CD4-positive, alpha-beta T cell treated with Interleukin-4 for 4 hours (primary cell): ENCODE results near the gene TMEM141.
"Not testable (repeated sequence)": the region's sequence is repeated elsewhere in the genome, so short reads cannot be mapped to it uniquely, and the experiment has no call there.

Source experiments
- DNase-seq: peaks from one replicate; pipeline ENCODE4 v3.0.0-alpha.2; 2020

TMEM141 gene

DNA sequence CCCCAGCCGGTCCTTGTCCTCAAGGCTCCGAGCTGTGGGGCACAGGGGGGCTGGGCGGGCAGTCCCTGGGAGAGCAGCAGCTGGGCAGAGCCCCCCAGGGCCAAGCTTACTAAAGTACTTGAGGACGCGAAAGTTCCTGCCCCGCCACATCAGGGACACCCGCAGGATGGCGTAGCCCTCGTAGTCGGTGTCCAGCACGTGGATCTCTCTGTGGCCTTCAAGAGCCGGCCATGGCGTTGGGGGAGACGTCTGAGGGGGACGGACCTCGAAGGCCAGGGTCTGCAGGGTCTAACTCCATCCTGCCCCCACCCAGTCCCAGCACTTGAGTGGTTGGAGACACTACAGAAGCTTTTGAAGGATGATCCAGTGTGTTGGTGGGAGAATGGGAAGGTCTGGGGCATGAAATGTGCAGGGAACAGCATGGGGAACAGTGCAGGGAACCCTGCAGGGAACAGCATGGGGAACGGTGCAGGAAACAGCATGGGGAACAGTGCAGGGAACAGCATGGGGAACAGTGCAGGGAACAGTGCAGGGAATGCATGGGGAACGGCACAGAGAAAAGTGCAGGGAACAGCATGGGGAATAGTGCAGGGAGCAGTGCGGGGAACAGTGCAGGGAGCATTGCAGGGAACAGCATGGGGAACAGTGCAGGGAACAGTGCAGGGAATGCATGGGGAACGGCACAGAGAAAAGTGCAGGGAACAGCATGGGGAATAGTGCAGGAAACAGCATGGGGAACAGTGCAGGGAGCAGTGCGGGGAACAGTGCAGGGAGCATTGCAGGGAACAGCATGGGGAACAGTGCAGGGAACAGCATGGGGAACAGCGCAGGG, 35.6 kb upstream of the TMEM141 start:
- not testable (repeated sequence) for DNase-seq

DNA sequence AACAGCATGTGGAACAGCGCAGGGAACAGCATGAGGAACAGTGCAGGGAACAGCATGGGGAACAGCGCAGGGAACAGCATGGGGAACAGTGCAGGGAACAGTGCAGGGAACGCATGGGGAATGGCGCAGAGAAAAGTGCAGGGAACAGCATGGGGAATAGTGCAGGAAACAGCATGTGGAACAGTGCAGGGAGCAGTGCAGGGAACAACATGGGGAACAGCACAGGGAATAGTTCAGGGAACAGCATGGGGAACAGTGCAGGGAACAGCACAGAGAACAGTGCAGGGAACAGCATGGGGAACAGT, 35.1 kb upstream of the TMEM141 start:
- DNase-seq: no peak

DNA sequence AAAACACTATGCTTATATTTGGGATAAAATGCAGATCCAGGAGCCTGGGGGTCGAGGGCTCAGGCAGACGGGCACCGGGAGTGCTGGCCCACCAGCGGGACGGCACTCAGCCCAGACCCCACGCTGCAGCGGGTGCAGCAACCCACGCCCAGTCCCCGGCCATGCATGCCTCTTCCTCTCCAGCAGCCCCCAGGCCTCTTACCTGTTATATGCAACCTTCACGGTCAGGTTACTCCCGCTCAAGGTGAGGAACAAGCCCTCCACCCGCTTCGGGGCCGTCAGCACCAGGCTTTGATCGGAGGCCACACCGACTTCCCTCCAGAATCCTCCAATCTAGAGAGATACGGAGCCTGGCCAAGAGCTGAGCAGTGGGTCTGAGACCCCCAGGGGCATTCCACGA, 34.3 kb upstream of the TMEM141 start:
- no peak for DNase-seq

DNA sequence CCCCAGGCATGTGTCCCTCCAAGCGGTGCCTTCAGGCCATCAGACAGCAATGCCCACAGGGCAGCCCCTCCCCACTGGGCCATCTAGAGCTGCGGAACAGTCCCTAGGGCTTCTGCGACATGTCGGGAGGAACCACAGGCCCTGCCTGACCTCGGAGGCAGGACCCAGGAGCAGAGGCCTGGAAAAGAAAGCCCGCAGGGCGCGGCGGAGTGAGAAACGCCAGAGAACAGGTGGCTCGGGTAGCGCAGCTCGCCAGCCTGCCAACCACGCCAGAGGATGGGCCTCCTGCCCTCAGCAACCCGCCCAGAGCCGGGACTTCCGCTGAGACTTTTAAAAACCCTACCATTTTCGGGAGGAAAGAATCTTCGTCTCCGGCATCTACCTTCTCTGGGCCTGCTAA, 33.8 kb upstream of the TMEM141 start:
- DNase-seq: no peak

DNA sequence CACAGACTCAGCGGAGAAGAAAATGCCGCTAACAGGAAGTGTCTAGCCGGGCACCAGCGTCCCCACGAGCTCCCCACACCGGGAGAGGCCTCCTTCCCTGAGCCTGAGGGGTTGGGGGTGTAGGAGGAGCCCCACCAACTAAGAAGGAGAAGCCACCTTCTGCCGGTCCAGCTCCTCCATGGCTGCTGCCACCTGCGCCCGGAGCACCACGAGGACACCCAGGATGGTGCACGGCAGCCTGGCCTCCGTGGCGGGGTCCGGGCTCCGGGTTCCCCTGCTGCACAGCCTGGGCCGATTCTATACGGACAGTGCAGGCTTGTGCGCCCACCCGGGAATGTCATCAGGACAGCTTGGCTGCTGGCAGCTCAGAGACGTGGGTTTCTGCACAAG, 33.4 kb upstream of the TMEM141 start:
- DNase-seq: no peak

DNA sequence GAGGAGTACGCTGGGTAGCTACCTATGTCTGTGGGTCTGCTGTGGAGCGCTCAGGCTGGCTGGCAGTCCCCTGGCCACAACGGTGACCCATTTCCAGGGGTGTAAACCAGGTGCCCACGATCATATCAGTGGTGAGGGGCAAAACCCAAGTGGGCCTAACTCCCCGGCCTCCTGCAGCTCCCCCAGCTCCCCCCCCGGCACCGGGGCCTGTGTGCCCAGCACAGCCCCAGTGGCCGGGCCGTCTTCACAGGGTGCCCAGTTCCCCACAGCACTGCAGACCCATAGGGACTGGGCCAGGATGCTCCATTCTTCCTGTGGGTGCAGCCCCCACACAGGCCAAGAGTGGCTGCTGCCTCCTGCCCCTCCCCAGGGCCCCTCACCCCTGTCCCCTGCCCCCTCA, 32.1 kb upstream of the TMEM141 start:
- DNase-seq: no peak

DNA sequence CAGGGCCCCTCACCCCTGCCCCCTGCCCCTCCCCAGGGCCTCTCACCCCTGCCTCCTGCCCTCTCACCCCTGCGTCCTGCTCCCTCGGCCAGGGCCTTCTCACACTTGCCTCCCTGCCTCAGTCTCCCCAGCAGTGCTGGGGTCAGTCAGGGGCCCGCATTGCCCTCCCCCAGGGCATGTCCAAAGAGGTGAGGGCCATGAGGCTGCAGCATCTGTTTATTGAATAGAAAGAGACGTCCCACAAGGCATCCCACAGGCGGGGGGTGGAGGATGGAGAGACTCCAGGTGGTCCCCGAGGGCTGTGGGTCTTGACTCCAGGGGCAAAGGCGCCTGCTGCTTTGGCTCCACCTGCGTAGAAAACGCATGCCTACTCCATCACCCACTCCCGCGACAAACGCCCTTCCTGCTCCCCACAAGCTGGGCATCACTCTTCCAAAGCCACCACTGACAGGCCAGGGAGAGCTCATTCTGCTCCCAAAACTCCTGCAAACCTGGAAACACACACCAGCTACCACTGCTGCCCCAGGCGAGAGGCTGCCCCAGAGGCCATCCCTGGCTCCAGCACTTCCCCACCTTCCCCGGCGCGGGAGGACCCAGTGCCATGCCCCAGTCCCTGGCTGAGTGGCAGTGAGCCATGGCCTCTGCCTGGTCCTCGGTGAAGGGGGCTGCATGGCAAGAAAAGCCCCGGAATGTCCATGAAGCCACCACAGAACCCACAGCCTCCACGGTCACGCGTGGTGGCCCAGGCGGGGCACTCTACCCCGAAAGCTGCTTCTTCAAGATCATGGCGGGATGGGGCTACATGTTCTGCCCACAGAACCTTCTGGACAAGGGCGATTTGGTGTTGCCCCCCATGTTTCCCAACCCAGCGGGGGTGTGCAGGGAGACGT, 31.5 kb upstream of the TMEM141 start:
- no peak for DNase-seq

DNA sequence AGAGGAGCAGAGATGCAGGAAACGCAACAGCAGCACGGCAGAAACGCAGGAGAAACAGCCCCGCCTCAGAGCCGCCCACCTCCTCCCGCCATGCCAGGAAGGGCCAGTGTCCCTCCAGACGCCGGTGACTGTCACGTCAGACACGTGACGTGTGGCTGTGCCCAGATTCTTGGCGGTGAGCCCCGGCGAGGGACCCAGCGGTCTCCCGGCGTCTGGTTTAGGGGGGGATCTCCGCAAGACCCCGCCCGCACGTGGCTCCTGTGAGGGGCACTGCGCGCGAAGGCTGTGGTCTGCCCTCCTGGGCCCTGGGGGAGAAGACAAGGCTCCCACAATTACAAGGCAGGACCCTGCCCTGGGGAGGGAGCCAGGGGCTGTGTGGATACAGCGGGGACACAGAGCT, 30.7 kb upstream of the TMEM141 start:
- no peak for DNase-seq

DNA sequence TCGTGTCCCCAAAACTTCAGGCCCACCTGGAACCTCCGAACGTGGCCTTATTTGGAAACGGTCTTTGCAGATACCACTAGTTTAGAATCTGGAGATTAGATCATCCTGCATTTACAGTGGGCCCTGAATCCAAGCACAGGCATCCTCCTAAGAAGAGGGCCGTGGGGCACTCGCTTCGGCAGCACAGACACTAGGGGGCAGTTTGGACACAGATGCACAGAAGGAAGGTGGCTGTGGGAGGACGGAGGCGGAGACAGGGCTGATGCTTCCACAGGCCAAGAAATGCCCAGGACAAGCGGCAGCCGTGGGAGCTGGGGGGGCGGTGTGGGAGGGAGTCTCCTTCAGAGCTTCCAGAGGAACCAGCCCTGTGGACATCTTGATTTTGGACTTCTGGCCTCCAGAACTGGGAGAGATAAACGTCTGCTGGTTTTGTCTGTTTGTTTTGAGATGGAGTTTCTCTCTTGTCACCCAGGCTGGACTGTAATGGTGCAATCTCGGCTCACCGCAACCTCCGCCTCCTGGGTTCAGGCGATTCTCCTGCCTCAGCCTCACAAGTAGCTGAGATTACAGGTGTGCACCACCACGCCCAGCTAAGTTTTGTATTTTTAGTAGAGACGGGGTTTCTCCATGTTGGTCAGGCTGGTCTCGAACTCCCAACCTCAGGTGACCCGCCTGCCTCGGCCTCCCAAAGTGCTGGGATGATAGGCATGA, 30.2 kb upstream of the TMEM141 start:
- not testable (repeated sequence) for DNase-seq

DNA sequence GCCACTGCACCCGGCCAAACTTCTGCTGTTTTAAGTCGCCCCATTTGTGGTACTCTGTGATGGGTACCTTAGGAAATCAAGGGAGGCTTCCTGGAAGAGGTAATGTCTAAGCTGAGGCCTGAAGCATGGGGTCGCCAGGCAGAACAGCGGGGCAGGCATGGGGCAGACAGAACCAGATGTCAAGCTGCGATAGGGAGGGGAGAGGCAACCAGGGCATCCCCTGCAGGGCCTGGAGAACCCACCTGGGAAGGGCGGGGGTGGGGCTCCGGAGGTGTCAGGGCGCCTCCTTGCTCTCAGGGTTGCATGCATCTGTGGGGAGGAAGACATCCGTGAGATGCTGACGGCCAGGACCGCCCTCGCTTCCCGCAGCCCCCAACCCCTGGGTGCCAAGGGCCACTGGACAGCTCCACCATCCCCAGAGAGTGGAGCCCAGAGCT, 29.6 kb upstream of the TMEM141 start:
- DNase-seq: no peak

DNA sequence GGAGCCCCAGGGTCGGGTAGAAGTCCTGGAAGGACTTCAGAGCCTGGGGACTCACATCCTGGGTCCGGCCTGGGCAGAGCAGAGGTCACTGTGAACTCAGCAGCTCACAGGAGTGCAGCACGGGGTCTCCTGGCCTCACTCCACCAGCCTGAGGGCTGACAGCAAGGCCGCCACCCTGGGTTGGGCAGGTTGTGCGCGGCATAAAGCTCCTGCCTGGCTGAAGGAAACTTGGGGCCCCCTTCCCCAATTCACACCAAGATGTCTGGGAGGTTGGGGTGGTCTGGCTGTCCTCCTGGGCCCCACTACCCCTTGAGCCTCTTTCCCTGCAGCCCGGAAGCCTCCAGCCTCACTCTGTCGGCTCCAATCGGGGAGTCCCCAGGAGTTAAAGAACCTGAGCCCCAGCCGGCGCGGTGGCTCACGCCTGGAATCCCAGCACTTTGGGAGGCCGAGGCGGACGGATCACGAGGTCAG, 28.9 kb upstream of the TMEM141 start:
- no peak for DNase-seq

DNA sequence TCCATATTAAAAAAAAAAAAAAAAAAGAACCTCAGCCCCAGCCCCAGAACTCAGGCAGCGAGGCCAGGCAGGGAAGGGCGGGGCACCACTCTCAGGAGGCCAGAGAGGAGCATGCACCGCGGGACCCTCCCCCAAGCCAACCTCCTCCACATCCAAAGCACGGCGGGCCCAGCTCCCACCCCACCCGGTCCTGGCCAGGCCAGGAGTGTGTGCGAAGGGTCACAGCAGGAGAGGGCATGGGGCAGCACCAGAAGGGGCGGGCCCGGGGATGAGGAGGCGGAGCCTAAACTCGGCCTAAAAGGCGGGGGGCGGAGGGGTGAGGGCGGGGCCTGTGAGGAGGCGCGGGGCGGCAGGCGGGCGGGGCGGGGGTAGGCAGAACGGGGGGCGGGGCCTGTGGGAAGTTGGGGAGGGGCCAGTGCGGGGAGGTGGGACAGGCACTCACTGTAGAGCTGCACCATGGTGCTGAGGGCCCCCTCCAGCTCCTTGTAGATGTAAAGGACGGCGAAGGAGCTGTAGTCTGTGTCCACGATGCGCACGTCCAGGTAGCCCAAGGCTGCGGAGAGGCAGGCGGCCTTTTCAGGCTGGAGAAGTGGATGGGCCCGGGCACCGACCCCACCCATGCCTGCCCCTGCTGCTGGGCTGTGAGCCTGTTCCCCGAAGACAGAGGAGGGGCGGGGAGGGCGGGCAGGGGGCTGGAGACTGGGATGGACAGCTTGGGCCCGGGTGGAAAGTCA, 28.1 kb upstream of the TMEM141 start:
- no peak for DNase-seq

DNA sequence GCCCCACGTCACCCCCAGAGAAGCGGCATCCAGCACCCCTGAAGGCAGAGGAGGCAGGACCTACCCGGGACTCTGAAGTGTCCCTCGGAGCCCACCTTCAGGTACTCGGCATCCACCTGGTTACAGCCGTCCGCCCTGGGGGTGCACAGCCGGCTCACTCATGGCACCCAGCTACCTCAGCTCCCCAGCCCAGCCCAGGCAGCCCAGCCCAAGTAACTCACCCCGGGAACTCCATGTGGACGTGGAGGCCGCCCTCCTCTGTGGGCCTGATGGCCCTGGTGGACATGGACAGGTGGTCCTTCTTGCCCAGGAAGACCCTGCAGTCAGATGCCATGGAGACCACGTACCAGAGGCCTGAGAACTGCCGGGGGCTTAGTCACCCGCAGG, 27.5 kb upstream of the TMEM141 start:
- no peak for DNase-seq

DNA sequence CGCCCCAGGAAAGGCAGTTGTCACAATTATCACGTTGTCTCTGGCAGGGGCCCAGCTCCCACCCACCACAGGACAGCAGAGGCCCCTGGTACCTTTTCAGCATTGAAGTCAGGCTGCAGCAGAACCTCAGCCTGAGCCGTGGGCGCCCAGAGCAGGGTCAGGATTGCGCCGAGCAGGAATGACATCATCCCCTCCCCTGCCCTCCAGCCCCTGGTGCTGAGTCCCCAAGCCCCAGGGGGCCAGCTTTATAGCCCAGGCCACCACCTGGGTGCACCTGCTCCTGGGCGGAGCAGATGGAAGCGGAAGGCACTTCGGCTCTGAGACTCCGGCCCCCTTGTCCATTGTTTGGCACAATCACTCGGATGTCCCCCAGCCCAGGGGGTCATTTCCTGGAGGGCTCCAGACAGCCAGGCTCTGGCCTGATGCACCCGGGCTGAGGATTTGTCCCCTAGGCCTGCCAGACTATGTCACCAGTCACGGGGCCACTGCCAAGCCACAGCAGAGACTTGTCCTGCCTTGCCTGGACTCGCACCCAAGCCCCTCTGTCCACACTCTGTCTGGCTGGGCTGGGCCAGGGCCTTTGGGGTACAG, 26.7 kb upstream of the TMEM141 start, which contains the start of gene LCN15:
TSS of gene LCN15 (minus strand) at position 218 of the 591 bp plus-strand sequence. CDS start at position 188, 30 bp downstream.
- DNase-seq: no peak

DNA sequence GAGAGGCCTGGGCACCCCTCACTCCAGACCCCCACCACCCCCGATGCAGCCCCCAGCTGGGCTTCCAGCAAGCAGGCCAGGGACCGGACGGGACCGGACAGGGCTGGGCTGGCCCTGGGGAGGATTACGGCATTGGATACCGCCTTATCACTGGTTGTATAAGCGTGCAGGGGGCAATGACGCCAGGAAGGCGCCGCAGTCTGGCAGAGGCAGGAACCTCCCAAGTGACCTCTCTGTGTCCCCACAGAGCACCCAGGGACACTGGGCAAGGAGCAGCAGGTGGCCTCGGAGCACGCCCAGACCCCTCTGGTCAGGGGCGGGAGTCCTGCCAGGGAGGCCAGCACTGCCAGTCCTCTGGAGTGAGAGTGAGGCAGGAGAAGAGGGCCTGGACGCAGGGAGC, 26.1 kb upstream of the TMEM141 start:
- DNase-seq: no peak

DNA sequence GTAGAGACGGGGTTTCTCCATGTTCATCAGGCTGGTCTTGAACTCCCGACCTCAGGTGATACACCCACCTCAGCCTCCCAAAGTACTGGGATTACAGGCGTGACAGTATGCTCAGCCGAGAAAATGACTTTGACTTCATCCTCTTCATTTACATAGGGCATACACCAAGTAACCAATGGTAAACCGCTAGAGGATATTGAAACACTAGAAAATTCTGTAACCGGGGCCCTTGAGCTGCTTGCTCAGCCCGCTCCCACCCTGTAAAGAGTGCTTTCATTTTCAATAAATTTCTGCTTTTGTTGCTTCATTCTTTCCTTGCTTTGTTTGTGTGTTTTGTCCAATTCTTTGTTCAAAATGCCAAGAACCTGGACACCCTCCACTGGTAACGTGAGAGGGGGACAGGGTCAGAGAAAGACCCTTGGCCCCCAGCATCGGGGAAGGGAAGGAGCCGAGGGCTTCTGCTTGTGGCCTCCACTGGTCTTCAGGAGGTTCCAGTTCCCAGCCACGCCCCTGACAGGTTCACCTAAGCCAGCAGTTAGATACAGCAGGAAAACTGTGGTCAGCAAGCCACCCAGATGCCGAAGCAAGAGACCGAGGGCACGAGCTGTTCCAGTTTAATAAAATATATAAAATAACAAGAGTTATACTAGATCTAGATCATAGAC, 25.3 kb upstream of the TMEM141 start:
- not testable (repeated sequence) for DNase-seq

DNA sequence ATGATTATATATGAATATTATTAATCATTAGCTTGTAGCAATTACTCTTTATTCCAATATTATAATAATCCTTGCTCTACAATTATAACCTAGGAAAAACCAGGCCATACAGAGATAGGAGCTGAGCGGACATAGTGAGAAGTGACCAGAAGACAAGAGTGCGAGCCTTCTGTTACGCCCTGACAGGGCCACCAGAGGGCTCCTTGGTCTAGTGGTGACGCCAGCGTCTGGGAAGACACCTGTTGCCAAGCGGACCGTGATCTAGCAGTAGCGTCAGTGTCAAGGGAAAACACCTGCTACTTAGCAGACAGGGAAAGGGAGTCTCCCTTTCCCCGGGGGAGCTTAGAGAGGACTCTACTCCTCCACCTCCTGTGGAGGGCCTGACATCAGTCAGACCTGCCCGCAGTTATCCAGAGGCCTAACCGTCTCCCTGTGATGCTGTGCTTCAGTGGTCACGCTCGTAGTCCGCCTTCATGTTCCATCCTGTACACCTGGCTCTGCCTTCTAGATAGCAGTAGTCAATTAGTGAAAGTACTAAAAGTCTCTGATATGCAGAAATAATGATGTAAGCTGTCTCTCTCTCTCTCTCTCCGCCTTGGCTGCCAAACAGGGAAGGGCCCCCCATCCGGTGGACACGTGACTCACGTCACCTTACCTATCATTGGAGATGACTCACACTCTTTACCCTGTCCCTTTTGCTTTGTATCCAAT, 24.6 kb upstream of the TMEM141 start:
- peak; percentile 63 for DNase-seq

DNA sequence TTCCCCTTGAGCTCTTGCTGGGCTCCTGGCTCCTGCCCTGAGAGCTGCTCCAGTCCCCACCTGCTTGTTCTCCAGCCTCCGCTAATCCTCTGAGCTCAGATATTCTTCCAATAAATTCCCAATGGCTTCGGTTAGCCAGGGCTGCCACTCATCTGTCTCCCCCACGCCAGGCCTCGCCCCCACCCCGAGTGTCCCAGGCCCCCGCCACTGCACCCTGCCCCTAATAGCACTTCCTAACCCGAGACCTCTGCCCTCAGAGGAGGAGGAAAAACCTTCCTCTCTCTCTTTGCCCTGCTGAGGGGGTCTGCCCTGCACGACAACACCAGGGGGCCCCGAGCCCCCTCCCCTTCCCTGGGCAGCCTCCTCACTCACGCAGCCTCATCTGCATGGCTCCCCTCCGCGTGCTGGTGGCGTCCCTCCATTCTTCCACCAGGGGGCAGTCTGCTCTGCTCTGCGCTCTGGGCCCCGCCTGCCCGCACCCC, 21.4 kb upstream of the TMEM141 start:
- peak; percentile 29 for DNase-seq

DNA sequence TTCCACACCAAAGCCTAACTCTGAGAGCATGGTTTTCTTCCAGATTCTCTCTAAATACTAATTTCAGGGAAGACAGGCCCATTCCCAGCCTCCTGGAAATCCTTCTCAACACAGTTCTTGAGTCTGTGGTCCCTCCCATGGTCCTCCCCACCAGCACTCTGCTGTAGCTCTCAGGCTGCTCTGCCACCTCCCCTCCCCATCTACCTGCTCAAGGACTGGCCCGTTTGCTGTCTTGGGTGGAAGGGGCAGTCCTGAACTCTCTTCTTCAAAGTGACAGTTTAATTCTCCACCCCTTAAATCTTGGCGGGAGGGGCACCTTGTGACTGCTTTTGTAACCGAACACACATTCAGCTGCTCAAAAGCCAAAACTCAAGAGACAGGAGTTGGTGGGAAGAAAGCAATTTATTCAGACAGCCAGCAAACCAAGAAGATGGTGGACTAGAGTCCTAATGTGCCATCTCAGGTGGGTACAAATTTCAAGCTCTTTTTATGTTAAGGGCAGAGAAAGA, 19.2 kb upstream of the TMEM141 start:
- no peak for DNase-seq

DNA sequence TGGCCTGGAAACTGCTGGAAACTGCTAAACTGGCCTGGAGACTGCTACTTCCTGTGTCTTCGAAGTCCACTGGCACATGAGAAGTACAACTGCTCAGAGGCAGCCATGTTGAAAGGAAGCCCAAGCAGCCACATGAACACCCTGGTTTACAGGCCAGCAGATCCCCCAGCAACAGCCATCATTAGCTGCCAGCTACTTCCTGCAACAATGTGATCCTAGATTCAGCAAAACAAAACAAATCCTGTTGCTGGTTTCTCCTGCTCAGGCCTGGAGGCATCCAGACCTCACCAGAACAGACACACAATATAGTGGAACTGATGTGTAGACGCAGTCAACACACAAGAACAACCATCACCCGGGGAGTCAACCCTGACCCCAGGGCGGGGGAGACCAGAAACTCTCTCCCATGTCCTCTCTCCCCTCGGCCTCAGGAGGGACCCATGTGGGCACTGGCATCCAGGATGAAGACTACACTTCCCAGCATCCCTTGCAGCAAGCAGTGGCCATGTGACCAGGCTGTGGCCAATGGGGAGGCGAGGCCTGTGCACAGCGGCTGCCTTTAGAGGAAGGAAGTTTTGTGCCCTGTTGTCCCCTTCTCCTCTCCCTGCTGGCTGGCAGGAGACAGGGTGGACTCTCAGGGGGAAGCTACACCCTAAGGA, 17.6 kb upstream of the TMEM141 start:
- no peak for DNase-seq
